K562 (cell line): ENCODE measurements around the gene ARHGAP23. TPM values are rescaled to one million over a fixed set of nuclear protein-coding genes. Genes with fewer than 3 reads are reported as not detected.

Experiments used
- ATAC-seq: fragments of 200-7000 bp; cut with Tn5 transposase; 3 replicates; pipeline ENCODE4 v1.9.1; 2020; ENCODE audit warnings: moderate library complexity
- BruUV-seq: library from RNA; stranded (reverse); fragments of 400-500 nt; replicated peaks from 2 replicates; lab custom pipeline; 2021; lab: Mats Ljungman, UMichigan
- CTCF ChIA-PET: fragments of 300-600 bp; formaldehyde crosslinking; extraction: SDS; loops from one replicate; lab custom pipeline; 2021; ENCODE audit warnings: low intra/inter-chr PET ratio; lab: Yijun Ruan, JAX
- POLR2A ChIA-PET: fragments of 300-600, 350-650 bp; sonication (Branson Sonifier 250); formaldehyde crosslinking; extraction: SDS; loops from one replicate; lab custom pipeline; 2021; ENCODE audit warnings: antibody characterized with exemption, inconsistent platforms; lab: Yijun Ruan, JAX
- DNase-seq, 4 experiments: peaks; one replicate each; pipeline versions ENCODE4 v3.0.0 to v3.0.0-alpha.2; 2011 to 2018; ENCODE audit warnings: low spot score in 3 of 4, mixed read lengths in 3 of 4; ENCODE audit errors: extremely low read depth in 1 of 4
- FAIRE-seq: peaks from 2 replicates; lab custom pipeline; 2011; peaks lifted over from hg19 to GRCh38; lab: Jason Lieb, UNC
- H2AFZ ChIP-seq: 2 replicates; pipeline ENCODE4 v1.6.0; 2011; ENCODE audit warnings: low read depth, low read length, control low read depth, inconsistent platforms
- H3K27ac ChIP-seq: fragments of 200-600 bp; 3 replicates; pipeline ENCODE4 v1.8.0; 2011; ENCODE audit warnings: low read depth, mild to moderate bottlenecking, control low read depth, inconsistent platforms, low read length, moderate library complexity, mixed read lengths; ENCODE audit errors: extremely low read depth
- H3K27me3 ChIP-seq, 2 experiments: fragments of 300-600 bp in 1 of 2; 2 replicates in 1 of 2; 3 replicates in 1 of 2; pipeline versions ENCODE4 v1.6.0 to v1.8.0; 2011; ENCODE audit warnings: inconsistent platforms in 2 of 2, low read length in 2 of 2, mild to moderate bottlenecking in 1 of 2, mixed read lengths in 1 of 2, moderate library complexity in 1 of 2; ENCODE audit not compliant: control insufficient read depth in 2 of 2, insufficient read depth in 2 of 2
- H3K36me3 ChIP-seq: fragments of 300-600 bp; 3 replicates; pipeline ENCODE4 v1.8.0; 2011; ENCODE audit warnings: mild to moderate bottlenecking, low read length, inconsistent platforms; ENCODE audit not compliant: control insufficient read depth, insufficient read depth
- H3K4me1 ChIP-seq, 2 experiments: fragments of 200-600 bp in 1 of 2; replicated peaks in 1 of 2; 2 replicates in 1 of 2; 3 replicates in 1 of 2; pipeline versions ENCODE4 v1.5.1 to v1.8.0; 2011; ENCODE audit warnings: inconsistent platforms in 2 of 2, low read length in 2 of 2, mild to moderate bottlenecking in 1 of 2, mixed read lengths in 1 of 2, moderate library complexity in 1 of 2; ENCODE audit not compliant: control insufficient read depth in 2 of 2, insufficient read depth in 2 of 2
- H3K4me2 ChIP-seq: 2 replicates; pipeline ENCODE4 v1.6.1; 2011; ENCODE audit warnings: low read length, control low read depth, inconsistent platforms, mixed read lengths; ENCODE audit not compliant: insufficient read depth
- H3K4me3 ChIP-seq: fragments of 200-600 bp; sonication (generic), shearing (Covaris generic); 2 replicates; pipeline ENCODE4 v1.5.1; 2016; ENCODE audit warnings: control low read depth, inconsistent platforms
- H3K79me2 ChIP-seq: fragments of 200-600 bp; 3 replicates; pipeline ENCODE4 v1.8.0; 2011; ENCODE audit warnings: low read length, inconsistent platforms; ENCODE audit not compliant: control insufficient read depth, insufficient read depth
- H3K9ac ChIP-seq, 2 experiments: 2 replicates each; pipeline versions ENCODE4 v1.6.0 to v1.6.1; 2011; ENCODE audit warnings: low read depth in 2 of 2, low read length in 2 of 2, control low read depth in 1 of 2, inconsistent platforms in 1 of 2, mild to moderate bottlenecking in 1 of 2, mixed read lengths in 1 of 2; ENCODE audit not compliant: insufficient read depth in 1 of 2
- H3K9me1 ChIP-seq: one replicate; pipeline ENCODE4 v1.6.0; 2011; ENCODE audit warnings: inconsistent platforms, mild to moderate bottlenecking, low read length, moderate library complexity; ENCODE audit not compliant: control insufficient read depth, insufficient read depth
- H3K9me3 ChIP-seq: replicated peaks from 2 replicates; pipeline ENCODE4 v1.5.1; 2011; ENCODE audit warnings: low read depth, low read length, inconsistent platforms; ENCODE audit not compliant: control insufficient read depth, insufficient read depth
- H4K20me1 ChIP-seq: replicated peaks from 2 replicates; pipeline ENCODE4 v1.6.1; 2011; ENCODE audit warnings: low read length, inconsistent platforms, mixed read lengths; ENCODE audit not compliant: control insufficient read depth, insufficient read depth
- ZNF354B ChIP-seq: fragments of 250-450 bp; sonication (Bioruptor Pico); IDR thresholded peaks from 2 replicates; pipeline ENCODE4 v1.4.0; 2020
- WGBS: fragments of 100-300 bp; shearing (Covaris generic); methylation state at CpG from one replicate; pipeline ENCODE4 v1.1.6; 2016; ENCODE audit warnings: low coverage, mixed read lengths; ENCODE audit not compliant: insufficient coverage; ENCODE audit errors: missing lambda C conversion rate; 5-methylcytosine and 5-hydroxymethylcytosine counted together
- in situ Hi-C: fragments of 300-500 bp; cut with MboI; formaldehyde crosslinking; loops from 4 replicates; pipeline ENCODE4 v1.15.0; 2018; ENCODE audit warnings: inconsistent platforms, mixed read lengths
- intact Hi-C: fragments of 100-400 bp; cut with micrococcal nuclease; formaldehyde crosslinking; loops from 2 replicates; pipeline ENCODE4 v1.14.2; 2022
- polyA plus RNA-seq, 8 experiments: library from polyadenylated mRNA; depleted of rRNA in 4 of 8; stranded (reverse) in 5 of 8; unstranded in 3 of 8; fragments of >200 nt; fragmentation: Nextera tagmentation in 2 of 8; fragmentation: Illumina TruSeq in 1 of 8; extraction: Ambion mirVana in 2 of 8; extraction: Trizol in 1 of 8; gene quantifications; 2 replicates each; pipeline versions ENCODE4 v1.2.1 to v1.2.3, GENCODE V29; 2011 to 2014; ENCODE audit warnings: inconsistent platforms in 1 of 8, missing spikeins in 1 of 8
- total RNA-seq, 7 experiments: library from RNA; depleted of rRNA in 6 of 7; stranded (reverse); fragments of >200 nt in 6 of 7; fragmentation: Illumina TruSeq in 2 of 7; extraction: Trizol in 2 of 7; gene quantifications; 2 replicates each; pipeline versions ENCODE4 v1.2.1 to v1.2.3, GENCODE V29; 2011 to 2021; ENCODE audit warnings: low replicate concordance in 1 of 7
- TF ChIP-seq, protein P1 (sequence below): sonication (generic); formaldehyde crosslinking; IDR thresholded peaks from 2 replicates; pipeline ENCODE4 v1.8.0; 2023; ENCODE audit warnings: mild to moderate bottlenecking, missing genetic modification reagents
- TF ChIP-seq, protein P2 (sequence below), 3 experiments: IDR thresholded peaks in 2 of 3; conservative IDR thresholded peaks in 1 of 3; 2 replicates each; pipeline ENCODE4 v1.5.1; 2011 to 2012; ENCODE audit warnings: low read length in 3 of 3, mild to moderate bottlenecking in 3 of 3, control low read depth in 2 of 3, improper control_type of control experiment in 1 of 3, inconsistent platforms in 1 of 3, low read depth in 1 of 3, mixed read lengths in 1 of 3, moderate library complexity in 1 of 3; ENCODE audit not compliant: insufficient read depth in 2 of 3

Gene ARHGAP23
- total and polyA plus RNA-seq, 9 of the 15 experiments (the other 6 are each of a cell fraction or from before 2014, with no cell fraction given), result 0.01 to 2.7 (median 0.70) TPM

DNA sequence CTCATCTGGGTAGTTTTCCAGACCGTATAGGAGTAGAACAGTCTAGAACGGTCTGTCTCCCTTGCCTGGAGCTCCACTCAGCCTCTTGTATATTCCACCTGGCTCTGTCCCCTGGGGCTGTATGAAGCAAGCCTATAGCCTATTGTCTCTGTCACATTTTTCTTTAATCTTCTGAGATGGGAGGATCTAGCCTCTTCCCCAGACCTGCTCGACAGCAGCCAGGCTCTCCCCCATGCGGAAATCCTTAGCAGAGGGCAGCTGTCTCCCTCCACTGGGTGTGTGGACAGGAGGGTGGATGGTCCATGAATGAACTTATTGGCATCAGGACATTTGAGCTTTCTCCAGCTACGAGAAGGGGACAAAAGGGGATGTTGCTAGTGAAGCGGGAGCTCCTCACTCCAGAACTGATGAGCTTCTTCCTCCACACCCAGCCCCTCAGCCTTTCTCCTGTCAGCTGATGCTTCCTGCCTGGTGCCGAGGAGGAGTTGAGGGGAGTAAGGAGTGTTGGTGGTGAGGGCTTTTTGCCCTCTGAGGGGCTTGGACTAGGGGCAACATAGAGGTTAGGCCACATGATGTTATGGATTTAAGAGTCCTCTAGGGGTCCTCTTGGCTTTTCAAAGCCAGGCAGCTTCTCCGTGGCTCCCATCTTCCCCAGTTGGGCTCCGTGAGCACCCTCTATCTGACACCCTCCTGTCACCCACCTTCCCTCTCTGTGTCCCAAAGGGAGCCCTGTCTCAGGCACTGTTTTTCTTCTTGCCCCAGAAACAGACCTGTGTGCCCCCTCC lies 28.0 kb downstream of the ARHGAP23 start:
- H3K27me3 ChIP-seq, result peaks cover 13 to 64% of the 10 kb centered on the region in 2 experiments
- H3K36me3 ChIP-seq, result no peaks in the 10 kb centered on the region
- peaks cover 20 to 39% of the 10 kb centered on the region in 2 experiments; a peak in 4 of 5 replicates for H3K4me1 ChIP-seq
- ChIA-PET POLR2A (interaction anchor here (0.8 to 1.3 kb wide), 3 partner anchors 11 to 101 kb away, joined by 3 read pairs; no protein-coding TSS in a partner anchor), CTCF (interaction anchor here (0.8 kb wide), 1 partner anchor 108 kb away, joined by 3 read pairs; no protein-coding TSS in a partner anchor)
- in situ Hi-C loops (no loop called here), intact Hi-C loops (no loop called here)
- 0 out of 2 replicates have a peak, but pooled peaks cover 9% of the 10 kb centered on the region for H4K20me1 ChIP-seq
- H3K9me1 ChIP-seq, result no peaks in the 10 kb centered on the region
- BruUV-seq, result no TSS peak
- TF ChIP-seq, protein P1, sequence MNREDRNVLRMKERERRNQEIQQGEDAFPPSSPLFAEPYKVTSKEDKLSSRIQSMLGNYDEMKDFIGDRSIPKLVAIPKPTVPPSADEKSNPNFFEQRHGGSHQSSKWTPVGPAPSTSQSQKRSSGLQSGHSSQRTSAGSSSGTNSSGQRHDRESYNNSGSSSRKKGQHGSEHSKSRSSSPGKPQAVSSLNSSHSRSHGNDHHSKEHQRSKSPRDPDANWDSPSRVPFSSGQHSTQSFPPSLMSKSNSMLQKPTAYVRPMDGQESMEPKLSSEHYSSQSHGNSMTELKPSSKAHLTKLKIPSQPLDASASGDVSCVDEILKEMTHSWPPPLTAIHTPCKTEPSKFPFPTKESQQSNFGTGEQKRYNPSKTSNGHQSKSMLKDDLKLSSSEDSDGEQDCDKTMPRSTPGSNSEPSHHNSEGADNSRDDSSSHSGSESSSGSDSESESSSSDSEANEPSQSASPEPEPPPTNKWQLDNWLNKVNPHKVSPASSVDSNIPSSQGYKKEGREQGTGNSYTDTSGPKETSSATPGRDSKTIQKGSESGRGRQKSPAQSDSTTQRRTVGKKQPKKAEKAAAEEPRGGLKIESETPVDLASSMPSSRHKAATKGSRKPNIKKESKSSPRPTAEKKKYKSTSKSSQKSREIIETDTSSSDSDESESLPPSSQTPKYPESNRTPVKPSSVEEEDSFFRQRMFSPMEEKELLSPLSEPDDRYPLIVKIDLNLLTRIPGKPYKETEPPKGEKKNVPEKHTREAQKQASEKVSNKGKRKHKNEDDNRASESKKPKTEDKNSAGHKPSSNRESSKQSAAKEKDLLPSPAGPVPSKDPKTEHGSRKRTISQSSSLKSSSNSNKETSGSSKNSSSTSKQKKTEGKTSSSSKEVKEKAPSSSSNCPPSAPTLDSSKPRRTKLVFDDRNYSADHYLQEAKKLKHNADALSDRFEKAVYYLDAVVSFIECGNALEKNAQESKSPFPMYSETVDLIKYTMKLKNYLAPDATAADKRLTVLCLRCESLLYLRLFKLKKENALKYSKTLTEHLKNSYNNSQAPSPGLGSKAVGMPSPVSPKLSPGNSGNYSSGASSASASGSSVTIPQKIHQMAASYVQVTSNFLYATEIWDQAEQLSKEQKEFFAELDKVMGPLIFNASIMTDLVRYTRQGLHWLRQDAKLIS (CRISPR knock-in tag), result no peak
- no peak for TF ChIP-seq ZNF354B (CRISPR knock-in tag)
- TF ChIP-seq, protein P2, sequence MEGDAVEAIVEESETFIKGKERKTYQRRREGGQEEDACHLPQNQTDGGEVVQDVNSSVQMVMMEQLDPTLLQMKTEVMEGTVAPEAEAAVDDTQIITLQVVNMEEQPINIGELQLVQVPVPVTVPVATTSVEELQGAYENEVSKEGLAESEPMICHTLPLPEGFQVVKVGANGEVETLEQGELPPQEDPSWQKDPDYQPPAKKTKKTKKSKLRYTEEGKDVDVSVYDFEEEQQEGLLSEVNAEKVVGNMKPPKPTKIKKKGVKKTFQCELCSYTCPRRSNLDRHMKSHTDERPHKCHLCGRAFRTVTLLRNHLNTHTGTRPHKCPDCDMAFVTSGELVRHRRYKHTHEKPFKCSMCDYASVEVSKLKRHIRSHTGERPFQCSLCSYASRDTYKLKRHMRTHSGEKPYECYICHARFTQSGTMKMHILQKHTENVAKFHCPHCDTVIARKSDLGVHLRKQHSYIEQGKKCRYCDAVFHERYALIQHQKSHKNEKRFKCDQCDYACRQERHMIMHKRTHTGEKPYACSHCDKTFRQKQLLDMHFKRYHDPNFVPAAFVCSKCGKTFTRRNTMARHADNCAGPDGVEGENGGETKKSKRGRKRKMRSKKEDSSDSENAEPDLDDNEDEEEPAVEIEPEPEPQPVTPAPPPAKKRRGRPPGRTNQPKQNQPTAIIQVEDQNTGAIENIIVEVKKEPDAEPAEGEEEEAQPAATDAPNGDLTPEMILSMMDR (IDR thresholded peaks at IDR 0.05 in 2 of 3, conservative IDR thresholded peaks at IDR 0.05 in 1 of 3; ENCODE audit: insufficient read depth in 2 of 3, low read depth in 1 of 3, low read length in 3 of 3), result peak in 2 of 3 experiments; percentile 18 to 24; a peak in 3 of 6 replicates
- no peaks in the 10 kb centered on the region for H3K79me2 ChIP-seq
- no peak overlapping the region for H3K27ac ChIP-seq
- H2AFZ ChIP-seq, result no peak overlapping the region
- no peak overlapping the region for H3K4me2 ChIP-seq
- H3K9ac ChIP-seq, result no peak overlapping the region
- WGBS, result 7% methylated on average over 8 of the region's 9 CpGs
- FAIRE-seq (no peak), ATAC-seq (peak; percentile 20; the same call in 2 of the 3 replicates), DNase-seq (no peak)
- no peak overlapping the region for H3K4me3 ChIP-seq
- no peaks in the 10 kb centered on the region for H3K9me3 ChIP-seq
